Activated CD8-positive, alpha-beta T cell treated with anti-CD3 and anti-CD28 coated beads, Interleukin-2, amount 10 ng/mL, durations not matched to agents 7 days and 5 days (primary cell): ENCODE measurements around the gene TASP1. TPM values are rescaled to one million over a fixed set of nuclear protein-coding genes. Genes with fewer than 3 reads are reported as not detected.
"Not testable (repeated sequence)": the region's sequence is repeated elsewhere in the genome, so short reads cannot be mapped to it uniquely, and the experiment has no call there.

Experiments
- ATAC-seq: fragments of 150-1000 bp; cut with Tn5 transposase; one replicate; pipeline ENCODE4 v1.10.0; 2021; ENCODE audit warnings: moderate library complexity
- CTCF ChIA-PET: fragments of 350-600 bp; sonication (Branson Sonifier 250); formaldehyde crosslinking; loops from one replicate; lab custom pipeline; 2021; ENCODE audit warnings: antibody characterized with exemption; lab: Charles Lee
- POLR2A ChIA-PET: fragments of 350-600 bp; sonication (Branson Sonifier 250); formaldehyde crosslinking; loops from one replicate; lab custom pipeline; 2021; ENCODE audit warnings: antibody characterized with exemption; lab: Charles Lee
- DNase-seq: peaks from one replicate; pipeline ENCODE4 v3.0.0-alpha.2; 2020
- H3K27ac Mint-ChIP-seq: one replicate; pipeline ENCODE4 v1.8.0; 2021; ENCODE audit warnings: mild to moderate bottlenecking, mixed read lengths
- H3K27me3 Mint-ChIP-seq: one replicate; pipeline ENCODE4 v1.8.0; 2021; ENCODE audit warnings: low read depth, mixed read lengths
- H3K36me3 Mint-ChIP-seq: one replicate; pipeline ENCODE4 v1.8.0; 2021; ENCODE audit warnings: low read depth, mixed read lengths
- H3K4me1 Mint-ChIP-seq: one replicate; pipeline ENCODE4 v1.8.0; 2021; ENCODE audit warnings: low read depth, mixed read lengths
- H3K4me3 Mint-ChIP-seq: one replicate; pipeline ENCODE4 v1.8.0; 2021; ENCODE audit warnings: mild to moderate bottlenecking, mixed read lengths
- H3K9me3 Mint-ChIP-seq: one replicate; pipeline ENCODE4 v1.8.0; 2022; ENCODE audit warnings: mixed read lengths; ENCODE audit not compliant: insufficient read depth
- total RNA-seq, 2 experiments: library from RNA; stranded (reverse); gene quantifications; one replicate each; pipeline ENCODE4 v1.2.3, GENCODE V29; 2021

TASP1 gene
- total RNA-seq, 2 experiments from 2014 or later: 9.6 to 11.8 TPM

- Mint-ChIP-seq H3K4me1 (no peaks in the 10 kb centered on the region), H3K36me3 (peaks cover 10% of the 10 kb centered on the region), H3K27me3 (no peaks in the 10 kb centered on the region), H3K27ac (no peak overlapping the region), H3K9me3 (no peaks in the 10 kb centered on the region), H3K4me3 (no peak overlapping the region)
- DNase-seq (no peak), ATAC-seq (no peak)
- CTCF ChIA-PET: interaction anchor here (0.6 to 2.0 kb wide), 7 partner anchors 15 to 178 kb away, joined by 3 to 10 read pairs (median 4); no protein-coding TSS in a partner anchor
- POLR2A ChIA-PET: interaction anchor here (0.6 kb wide), 1 partner anchor 28 kb away, joined by 4 read pairs; no protein-coding TSS in a partner anchor
These were observed 28.5 kb downstream of the TASP1 start for GRCh38 chr20:13610184-13610583.

- Mint-ChIP-seq H3K27me3 (no peaks in the 10 kb centered on the region), H3K27ac (no peak overlapping the region), H3K4me3 (no peak overlapping the region), H3K9me3 (no peaks in the 10 kb centered on the region), H3K4me1 (no peaks in the 10 kb centered on the region), H3K36me3 (peaks cover 10% of the 10 kb centered on the region)
- ChIA-PET POLR2A (no interaction called here), CTCF (interaction anchor here (1.6 kb wide), 1 partner anchor 62 kb away, joined by 3 read pairs; no protein-coding TSS in a partner anchor)
- DNase-seq: no peak
- ATAC-seq: no peak
These were observed 30.7 kb downstream of the TASP1 start for GRCh38 chr20:13608066-13608465.

- H3K27me3 Mint-ChIP-seq, H3K9me3 Mint-ChIP-seq, H3K36me3 Mint-ChIP-seq, H3K4me1 Mint-ChIP-seq, POLR2A ChIA-PET, H3K4me3 Mint-ChIP-seq, DNase-seq, H3K27ac Mint-ChIP-seq, ATAC-seq: not testable (repeated sequence)
- CTCF ChIA-PET: interaction anchor here (1.8 kb wide), 1 partner anchor 47 kb away, joined by 5 read pairs; no protein-coding TSS in a partner anchor
These were observed 45.3 kb downstream of the TASP1 start for GRCh38 chr20:13593423-13593822.

GRCh38 chr20:13588049-13588448, 50.7 kb downstream of the TASP1 start:
- ATAC-seq: no peak
- ChIA-PET CTCF (no interaction called here), POLR2A (no interaction called here)
- peaks cover 14% of the 10 kb centered on the region for H3K9me3 Mint-ChIP-seq
- H3K27me3 Mint-ChIP-seq: no peaks in the 10 kb centered on the region
- H3K4me3 Mint-ChIP-seq: no peak overlapping the region
- no peak overlapping the region for H3K27ac Mint-ChIP-seq
- peaks cover 17% of the 10 kb centered on the region for H3K36me3 Mint-ChIP-seq
- H3K4me1 Mint-ChIP-seq: no peaks in the 10 kb centered on the region
- DNase-seq: no peak

- no peak for DNase-seq
- no peaks in the 10 kb centered on the region for H3K4me1 Mint-ChIP-seq
- POLR2A ChIA-PET: no interaction called here
- H3K27me3 Mint-ChIP-seq: no peaks in the 10 kb centered on the region
- no peak for ATAC-seq
- CTCF ChIA-PET: no interaction called here
- H3K4me3 Mint-ChIP-seq: no peak overlapping the region
- peaks cover 20% of the 10 kb centered on the region for H3K36me3 Mint-ChIP-seq
- H3K27ac Mint-ChIP-seq: no peak overlapping the region
- H3K9me3 Mint-ChIP-seq: peaks cover 14% of the 10 kb centered on the region
These were observed 51.4 kb downstream of the TASP1 start for GRCh38 chr20:13587370-13587769.

- H3K4me1 Mint-ChIP-seq: no peaks in the 10 kb centered on the region
- peaks cover 14% of the 10 kb centered on the region for H3K9me3 Mint-ChIP-seq
- H3K27ac Mint-ChIP-seq: no peak overlapping the region
- H3K36me3 Mint-ChIP-seq: peaks cover 20% of the 10 kb centered on the region
- no peaks in the 10 kb centered on the region for H3K27me3 Mint-ChIP-seq
- no peak for DNase-seq
- H3K4me3 Mint-ChIP-seq: no peak overlapping the region
- CTCF ChIA-PET: interaction anchor here (1.8 kb wide), 1 partner anchor 40 kb away, joined by 4 read pairs; no protein-coding TSS in a partner anchor
- ATAC-seq: no peak
- POLR2A ChIA-PET: no interaction called here
These were observed 52.6 kb downstream of the TASP1 start for GRCh38 chr20:13586133-13586532.

- H3K27ac Mint-ChIP-seq: no peak overlapping the region
- no peak overlapping the region for H3K4me3 Mint-ChIP-seq
- no peaks in the 10 kb centered on the region for H3K27me3 Mint-ChIP-seq
- ChIA-PET POLR2A (no interaction called here), CTCF (no interaction called here)
- H3K9me3 Mint-ChIP-seq: peaks cover 10% of the 10 kb centered on the region
- no peaks in the 10 kb centered on the region for H3K4me1 Mint-ChIP-seq
- DNase-seq: no peak
- ATAC-seq: no peak
- peaks cover 19% of the 10 kb centered on the region for H3K36me3 Mint-ChIP-seq
These were observed 57.3 kb downstream of the TASP1 start for GRCh38 chr20:13581451-13581850.

GRCh38 chr20:13580707-13581106, 58.0 kb downstream of the TASP1 start:
- no peaks in the 10 kb centered on the region for H3K4me1 Mint-ChIP-seq
- H3K9me3 Mint-ChIP-seq: peaks cover 12% of the 10 kb centered on the region
- CTCF ChIA-PET: no interaction called here
- DNase-seq (no peak), ATAC-seq (no peak)
- H3K4me3 Mint-ChIP-seq: no peak overlapping the region
- H3K36me3 Mint-ChIP-seq: peaks cover 16% of the 10 kb centered on the region
- no peaks in the 10 kb centered on the region for H3K27me3 Mint-ChIP-seq
- H3K27ac Mint-ChIP-seq: no peak overlapping the region
- POLR2A ChIA-PET: no interaction called here

- ChIA-PET CTCF (interaction anchor here (1.8 kb wide), 1 partner anchor 28 kb away, joined by 10 read pairs; no protein-coding TSS in a partner anchor), POLR2A (no interaction called here)
- DNase-seq: no peak
- peaks cover 5% of the 10 kb centered on the region for H3K36me3 Mint-ChIP-seq
- no peaks in the 10 kb centered on the region for H3K27me3 Mint-ChIP-seq
- H3K27ac Mint-ChIP-seq: no peak overlapping the region
- peaks cover 9% of the 10 kb centered on the region for H3K9me3 Mint-ChIP-seq
- ATAC-seq: no peak
- H3K4me3 Mint-ChIP-seq: no peak overlapping the region
- H3K4me1 Mint-ChIP-seq: no peaks in the 10 kb centered on the region
These were observed 64.7 kb downstream of the TASP1 start for GRCh38 chr20:13574071-13574470.

GRCh38 chr20:13571662-13572061, 67.1 kb downstream of the TASP1 start:
- Mint-ChIP-seq H3K36me3 (peaks cover 11% of the 10 kb centered on the region), H3K9me3 (peaks cover 8% of the 10 kb centered on the region), H3K4me1 (no peaks in the 10 kb centered on the region), H3K27ac (no peak overlapping the region), H3K4me3 (no peak overlapping the region), H3K27me3 (no peaks in the 10 kb centered on the region)
- CTCF ChIA-PET: no interaction called here
- DNase-seq: no peak
- POLR2A ChIA-PET: no interaction called here
- no peak for ATAC-seq

- ChIA-PET CTCF (no interaction called here), POLR2A (no interaction called here)
- H3K27ac Mint-ChIP-seq: no peak overlapping the region
- ATAC-seq (no peak), DNase-seq (no peak)
- no peaks in the 10 kb centered on the region for H3K4me1 Mint-ChIP-seq
- no peak overlapping the region for H3K4me3 Mint-ChIP-seq
- no peaks in the 10 kb centered on the region for H3K27me3 Mint-ChIP-seq
- peaks cover 9% of the 10 kb centered on the region for H3K36me3 Mint-ChIP-seq
- H3K9me3 Mint-ChIP-seq: no peaks in the 10 kb centered on the region
These were observed 71.1 kb downstream of the TASP1 start for GRCh38 chr20:13567663-13568062.

- Mint-ChIP-seq H3K4me3 (no peak overlapping the region), H3K4me1 (no peaks in the 10 kb centered on the region), H3K27me3 (no peaks in the 10 kb centered on the region), H3K27ac (no peak overlapping the region), H3K36me3 (peaks cover 8% of the 10 kb centered on the region), H3K9me3 (no peaks in the 10 kb centered on the region)
- DNase-seq: no peak
- ChIA-PET POLR2A (no interaction called here), CTCF (no interaction called here)
- no peak for ATAC-seq
These were observed 74.9 kb downstream of the TASP1 start for GRCh38 chr20:13563854-13564253.

- Mint-ChIP-seq H3K4me3 (no peak overlapping the region), H3K27ac (no peak overlapping the region), H3K9me3 (no peaks in the 10 kb centered on the region), H3K27me3 (no peaks in the 10 kb centered on the region), H3K36me3 (peaks cover 11% of the 10 kb centered on the region), H3K4me1 (no peaks in the 10 kb centered on the region)
- no peak for ATAC-seq
- CTCF ChIA-PET: interaction anchor here (1.0 kb wide), 1 partner anchor 8 kb away, joined by 5 read pairs; no protein-coding TSS in a partner anchor
- DNase-seq: no peak
- POLR2A ChIA-PET: no interaction called here
These were observed 84.0 kb downstream of the TASP1 start for GRCh38 chr20:13554706-13555105.
